Esophagus squamous epithelium (tissue), 5 donors: ENCODE data around the gene EIF3A. TPM values are rescaled to one million over a fixed set of nuclear protein-coding genes. Genes with fewer than 3 reads are reported as not detected.

Source experiments
- DNase-seq: peaks from one replicate; lab custom pipeline; 2025; lab: John Stamatoyannopoulos, UW
- H3K27ac ChIP-seq, 4 donors: fragments of 200-600 bp; sonication (generic); one replicate each; pipeline ENCODE4 v1.5.1; 2016 to 2019; ENCODE audit warnings: mild to moderate bottlenecking in 1 of 4
- H3K27me3 ChIP-seq, 4 donors: fragments of 200-600 bp; sonication (generic); 1 replicate in 3 of 4; 2 replicates in 1 of 4; pipeline versions ENCODE4 v1.5.1 to v1.6.0; 2017 to 2021; ENCODE audit warnings: antibody characterized with exemption in 1 of 4
- H3K36me3 ChIP-seq, 3 donors: fragments of 200-600 bp; sonication (generic); one replicate each; pipeline ENCODE4 v1.5.1; 2016 to 2019
- H3K4me1 ChIP-seq, 3 donors: fragments of 200-600 bp; sonication (generic); one replicate each; pipeline ENCODE4 v1.5.1; 2017 to 2019
- H3K4me3 ChIP-seq, 4 donors: fragments of 200-600 bp; sonication (generic); 1 replicate in 3 of 4; 2 replicates in 1 of 4; pipeline ENCODE4 v1.5.1; 2016 to 2019; ENCODE audit warnings: mild to moderate bottlenecking in 2 of 4, moderate library complexity in 1 of 4
- H3K9me3 ChIP-seq, 3 donors: fragments of 200-600 bp; sonication (generic); one replicate each; pipeline ENCODE4 v1.5.1; 2016 to 2019
- CTCF ChIP-seq, 6 experiments: fragments of 450-650 bp in 4 of 6; fragments of 200-600 bp in 2 of 6; sonication (generic) in 2 of 6; IDR thresholded peaks; one replicate each; pipeline ENCODE4 v1.5.1; 2016 to 2019; ENCODE audit warnings: antibody characterized with exemption in 6 of 6, mild to moderate bottlenecking in 4 of 6, moderate library complexity in 4 of 6
- POLR2A ChIP-seq, 4 donors: fragments of 450-650 bp; IDR thresholded peaks; one replicate each; pipeline ENCODE4 v1.6.1; 2017; ENCODE audit warnings: antibody characterized with exemption in 4 of 4, mild to moderate bottlenecking in 4 of 4, moderate library complexity in 3 of 4
- WGBS, 2 donors: methylation state at CpG; one replicate each; pipeline ENCODE4 v1.1.5; 2018; 5-methylcytosine and 5-hydroxymethylcytosine counted together
- intact Hi-C: fragments of 100-400 bp; cut with DNase I; formaldehyde crosslinking; loops from one replicate; pipeline ENCODE4 v1.15.0; 2022
- small RNA-seq, 4 donors: library from RNA; depleted of rRNA; stranded (forward); fragments of <200 nt; gene quantifications; one replicate each; pipeline ENCODE3, GENCODE V24; 2016
- total RNA-seq, 4 donors: library from RNA; depleted of rRNA; stranded (reverse); fragments of >200 nt; gene quantifications; one replicate each; pipeline ENCODE4 v1.1.0, GENCODE V29; 2016
- donor health status: DM: yes; HTN: yes; CAD: no.

EIF3A gene
- total RNA-seq, 4 donors from 2014 or later = 71.8 to 135 (median 101) TPM

DNA sequence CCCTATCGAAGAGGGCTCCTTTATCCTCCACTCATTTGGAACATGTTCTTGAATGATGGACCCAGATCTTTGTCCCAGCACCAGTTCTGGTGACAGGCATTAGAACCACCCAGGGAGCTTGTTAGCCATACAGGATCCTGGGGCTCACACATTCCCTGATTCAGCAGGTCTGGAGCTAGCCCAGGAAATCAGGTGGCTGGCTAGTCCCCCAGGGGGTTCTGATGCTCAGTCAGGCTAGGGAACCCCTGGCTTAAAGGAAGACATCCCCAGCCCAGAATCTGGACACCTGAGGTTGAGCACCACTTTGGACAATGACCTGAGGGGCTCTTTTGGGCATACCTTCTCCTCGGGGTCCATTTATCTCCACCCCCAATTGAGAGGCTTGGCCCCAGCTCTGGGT lies 88.1 kb downstream of the EIF3A start:
- TF ChIP-seq CTCF (IDR thresholded peaks at IDR 0.05) (no peak), POLR2A (IDR thresholded peaks at IDR 0.05) (no peak)
- DNase-seq = no peak
- intact Hi-C loops = no loop called here
- WGBS, 2 donors = 65 to 92% methylated on average over 2 of the region's 2 CpGs
- Histone ChIP-seq H3K4me3 (no peak overlapping the region), H3K27ac (no peak overlapping the region), H3K9me3 (no peaks in the 10 kb centered on the region), H3K4me1 (no peaks in the 10 kb centered on the region), H3K36me3 (no peaks in the 10 kb centered on the region), H3K27me3 (peaks cover 0 to 8% (median 0%) of the 10 kb centered on the region in 4 donors)

DNA sequence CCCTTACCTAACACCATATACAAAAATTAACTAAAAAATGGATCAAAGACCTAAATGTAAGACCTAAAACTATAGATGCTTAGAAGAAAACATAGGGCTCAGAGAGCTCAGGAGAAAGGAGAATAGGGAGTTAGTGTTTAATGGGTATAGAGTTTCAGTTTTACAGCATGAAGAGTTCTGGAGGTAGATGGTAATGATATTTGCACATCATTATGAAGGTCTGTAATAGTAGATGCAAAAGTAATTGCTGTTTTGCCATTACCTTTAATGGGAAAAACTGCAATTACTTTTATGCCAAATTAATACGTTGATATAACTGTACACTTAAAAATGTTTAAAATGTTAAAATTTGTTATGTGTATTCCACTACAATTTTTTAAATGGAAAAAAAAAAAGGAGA lies 90.3 kb downstream of the EIF3A start:
- DNase-seq = no peak
- Histone ChIP-seq H3K27me3 (peaks cover 0 to 8% (median 0%) of the 10 kb centered on the region in 4 donors), H3K9me3 (peaks cover 0 to 9% (median 0%) of the 10 kb centered on the region in 3 donors), H3K27ac (no peak overlapping the region), H3K4me1 (no peaks in the 10 kb centered on the region), H3K4me3 (no peak overlapping the region), H3K36me3 (no peaks in the 10 kb centered on the region)
- intact Hi-C loops = no loop called here
- WGBS, 2 donors = 79 to 81% methylated on average over 1 of the region's 1 CpG
- no peak for TF ChIP-seq POLR2A (IDR thresholded peaks at IDR 0.05)
- no peak for TF ChIP-seq CTCF (IDR thresholded peaks at IDR 0.05)

- intact Hi-C loops = no loop called here
- WGBS, 2 donors = 65 to 68% methylated on average over 7 of the region's 7 CpGs
- no peak for DNase-seq
- Histone ChIP-seq H3K4me1 (no peaks in the 10 kb centered on the region), H3K36me3 (no peaks in the 10 kb centered on the region), H3K9me3 (peaks cover 0 to 9% (median 0%) of the 10 kb centered on the region in 3 donors), H3K27ac (no peak overlapping the region), H3K4me3 (no peak overlapping the region), H3K27me3 (peaks cover 0 to 8% (median 0%) of the 10 kb centered on the region in 4 donors)
- TF ChIP-seq POLR2A (IDR thresholded peaks at IDR 0.05) = no peak
- no peak for TF ChIP-seq CTCF (IDR thresholded peaks at IDR 0.05)
Measured at GRCh38 chr10:118986815-118987790, 93.5 kb downstream of the EIF3A start.

- TF ChIP-seq POLR2A (IDR thresholded peaks at IDR 0.05) = no peak
- TF ChIP-seq CTCF (IDR thresholded peaks at IDR 0.05) = no peak
- WGBS, 2 donors = 94 to 96% methylated on average over 2 of the region's 2 CpGs
- Histone ChIP-seq H3K4me1 (no peaks in the 10 kb centered on the region), H3K36me3 (no peaks in the 10 kb centered on the region), H3K27ac (no peak overlapping the region), H3K9me3 (peaks cover 0 to 9% (median 0%) of the 10 kb centered on the region in 3 donors), H3K27me3 (no peaks in the 10 kb centered on the region), H3K4me3 (no peak overlapping the region)
- intact Hi-C loops = no loop called here
- no peak for DNase-seq
Measured at GRCh38 chr10:118985576-118985975, 95.0 kb downstream of the EIF3A start.

Small RNAs within 50 kb of the gene (small RNA-seq; reads per million reads assigned to genes)
- gene AL355598.1 (0 reads per million in 4 donors), gene RF00413 (0 reads per million in 4 donors), gene SNORA19 (0 to 0.36 (median 0.07) reads per million in 4 donors)

Other genes starting within 250 kb of the EIF3A start
- 1 to 10 TPM in 2 of 4 donors, under 1 TPM in 2; 0.19 to 1.7 (median 1.1) TPM for gene NANOS1, start 51.1 kb downstream of the EIF3A start, total RNA-seq
- 10 to 100 TPM; 20.8 to 43.6 (median 37.1) TPM for gene DENND10, start 23.3 kb upstream of the EIF3A start, total RNA-seq
- gene SFXN4, start 84.9 kb upstream of the EIF3A start, total RNA-seq = 100 to 1,000 TPM in 1 of 4 donors, 10 to 100 TPM in 3; 13.8 to 120 (median 24.4) TPM
- gene PRDX3, start 98.0 kb upstream of the EIF3A start, total RNA-seq = 100 to 1,000 TPM in 3 of 4 donors, 10 to 100 TPM in 1; 42.9 to 183 (median 119) TPM
- 10 to 100 TPM in 1 of 4 donors, 1 to 10 TPM in 3; 2.4 to 18.9 (median 6.3) TPM for gene GRK5, start 126.8 kb upstream of the EIF3A start, total RNA-seq